Measurements from ENCODE around the gene TMEM232.
"Not testable (repeated sequence)": the region's sequence is repeated elsewhere in the genome, so short reads cannot be mapped to it uniquely, and the experiment has no call there.

TMEM232 gene

DNA sequence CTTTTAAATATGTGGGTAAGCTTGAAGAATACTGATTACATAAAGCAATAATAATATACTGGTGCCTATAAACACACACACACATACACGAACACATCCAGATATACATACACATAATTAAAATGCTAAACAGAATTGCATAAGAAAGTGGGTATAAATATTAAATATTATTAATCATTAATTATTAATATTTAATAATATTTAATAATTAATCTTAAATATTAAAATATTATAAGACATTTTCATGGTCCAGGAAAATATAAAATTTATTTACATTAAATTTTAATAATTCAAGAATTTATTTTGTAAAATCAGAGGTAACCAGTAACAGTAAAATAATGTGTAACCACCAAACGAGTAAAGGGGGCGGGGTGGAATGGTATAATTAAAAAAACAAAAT is 178.3 kb downstream of the TMEM232 start:
- H3K4me1 Mint-ChIP-seq (ENCODE audit: low read depth): no peaks in the 10 kb centered on the region
- no peak overlapping the region for H3K4me3 Mint-ChIP-seq
- no peaks in the 10 kb centered on the region for H3K27me3 Mint-ChIP-seq (ENCODE audit: low read depth)
- H3K36me3 Mint-ChIP-seq (ENCODE audit: low read depth): no peaks in the 10 kb centered on the region
- H3K27ac Mint-ChIP-seq: no peak overlapping the region
- H3K9me3 Mint-ChIP-seq: no peaks in the 10 kb centered on the region
- DNase-seq (ENCODE audit: low spot score): no peak

DNA sequence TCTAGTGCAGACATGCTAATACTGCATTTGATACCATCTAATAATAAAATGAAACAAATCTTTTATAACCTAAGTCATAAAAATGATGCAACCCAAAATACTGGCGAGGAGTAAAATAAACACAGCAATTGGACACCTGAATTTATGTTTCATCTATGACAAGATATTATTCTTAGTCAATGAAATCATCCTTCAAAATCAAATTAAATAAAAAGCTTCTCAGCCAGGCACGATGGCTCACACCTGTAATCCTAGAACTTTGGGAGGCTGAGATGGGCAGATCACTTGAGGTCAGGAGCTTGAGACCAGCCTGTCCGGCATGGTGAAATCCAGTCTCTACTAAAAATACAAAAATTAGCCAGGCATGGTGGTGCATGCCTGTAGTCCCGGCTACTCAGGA is 179.0 kb downstream of the TMEM232 start:
- Mint-ChIP-seq H3K4me3 (no peak overlapping the region), H3K36me3 (ENCODE audit: low read depth) (no peaks in the 10 kb centered on the region), H3K27ac (no peak overlapping the region), H3K9me3 (no peaks in the 10 kb centered on the region), H3K27me3 (ENCODE audit: low read depth) (no peaks in the 10 kb centered on the region), H3K4me1 (ENCODE audit: low read depth) (no peaks in the 10 kb centered on the region)
- no peak for DNase-seq (ENCODE audit: low spot score)

DNA sequence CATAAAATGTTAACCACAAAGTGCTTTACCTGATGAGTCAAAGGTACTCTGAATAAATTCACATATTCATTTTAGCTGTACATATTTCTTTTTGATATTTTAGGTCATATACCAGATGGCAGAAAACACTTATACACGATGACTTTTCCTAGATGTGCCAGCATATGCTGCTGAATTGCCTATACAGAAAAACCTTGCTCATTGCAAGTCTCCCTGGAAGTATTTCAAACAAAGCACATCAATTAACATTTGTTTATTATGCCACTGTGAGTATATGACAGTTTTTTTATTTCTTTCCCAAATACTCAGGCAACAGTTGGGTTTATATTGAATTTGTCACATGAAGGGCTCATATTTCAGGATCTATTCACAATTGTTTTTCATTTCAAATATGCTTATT is 180.8 kb downstream of the TMEM232 start:
- Mint-ChIP-seq H3K4me1 (ENCODE audit: low read depth) (no peaks in the 10 kb centered on the region), H3K27ac (no peak overlapping the region), H3K9me3 (no peaks in the 10 kb centered on the region), H3K4me3 (no peak overlapping the region), H3K27me3 (ENCODE audit: low read depth) (no peaks in the 10 kb centered on the region), H3K36me3 (ENCODE audit: low read depth) (no peaks in the 10 kb centered on the region)
- DNase-seq (ENCODE audit: low spot score): no peak

GRCh38 chr5:110544603-110545002 is 181.9 kb downstream of the TMEM232 start:
- H3K9me3 Mint-ChIP-seq: no peaks in the 10 kb centered on the region
- no peak for DNase-seq (ENCODE audit: low spot score)

GRCh38 chr5:110542949-110543348 is 183.5 kb downstream of the TMEM232 start:
- Mint-ChIP-seq H3K27me3 (ENCODE audit: low read depth) (no peaks in the 10 kb centered on the region), H3K4me1 (ENCODE audit: low read depth) (no peaks in the 10 kb centered on the region), H3K4me3 (no peak overlapping the region), H3K9me3 (no peaks in the 10 kb centered on the region), H3K36me3 (ENCODE audit: low read depth) (no peaks in the 10 kb centered on the region), H3K27ac (no peak overlapping the region)
- no peak for DNase-seq (ENCODE audit: low spot score)

More at GRCh38 chr5:110544603-110545002, 181.9 kb downstream of the TMEM232 start:
- no peaks in the 10 kb centered on the region for H3K4me1 Mint-ChIP-seq (ENCODE audit: low read depth)
- H3K27me3 Mint-ChIP-seq (ENCODE audit: low read depth): no peaks in the 10 kb centered on the region
- H3K27ac Mint-ChIP-seq: no peak overlapping the region
- no peaks in the 10 kb centered on the region for H3K36me3 Mint-ChIP-seq (ENCODE audit: low read depth)
- no peak overlapping the region for H3K4me3 Mint-ChIP-seq

- no peak for DNase-seq (ENCODE audit: low spot score)
- no peaks in the 10 kb centered on the region for H3K36me3 Mint-ChIP-seq (ENCODE audit: low read depth)
- H3K27ac Mint-ChIP-seq: no peak overlapping the region
- no peaks in the 10 kb centered on the region for H3K27me3 Mint-ChIP-seq (ENCODE audit: low read depth)
- H3K4me3 Mint-ChIP-seq: no peak overlapping the region
- no peaks in the 10 kb centered on the region for H3K9me3 Mint-ChIP-seq
- no peaks in the 10 kb centered on the region for H3K4me1 Mint-ChIP-seq (ENCODE audit: low read depth)
Observed at GRCh38 chr5:110536120-110537115, 190.1 kb downstream of the TMEM232 start.

GRCh38 chr5:110535146-110535545 is 191.3 kb downstream of the TMEM232 start:
- not testable (repeated sequence) for H3K9me3 Mint-ChIP-seq; H3K27me3 Mint-ChIP-seq (ENCODE audit: low read depth); H3K4me3 Mint-ChIP-seq; H3K4me1 Mint-ChIP-seq (ENCODE audit: low read depth); H3K27ac Mint-ChIP-seq; H3K36me3 Mint-ChIP-seq (ENCODE audit: low read depth); DNase-seq (ENCODE audit: low spot score)

DNA sequence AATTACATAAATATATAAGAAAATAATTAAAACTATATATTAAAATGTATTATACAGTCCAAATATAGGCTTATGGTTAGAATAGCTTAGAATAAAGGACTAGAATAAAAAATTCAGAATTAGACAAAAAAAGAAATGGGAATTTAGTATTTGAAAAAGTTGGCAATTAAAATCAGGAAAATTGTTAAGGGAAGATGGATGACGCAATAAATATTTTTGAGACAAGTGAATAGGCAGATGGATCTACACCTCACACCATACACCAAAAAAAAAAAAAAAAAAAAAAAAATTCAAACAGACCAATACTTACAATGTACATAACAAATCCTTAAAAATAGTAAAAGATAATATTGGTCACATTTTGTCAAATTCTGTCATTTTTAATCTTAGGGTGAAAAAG is 200.7 kb downstream of the TMEM232 start:
- no peak overlapping the region for H3K4me3 Mint-ChIP-seq
- no peaks in the 10 kb centered on the region for H3K36me3 Mint-ChIP-seq (ENCODE audit: low read depth)
- H3K4me1 Mint-ChIP-seq (ENCODE audit: low read depth): no peaks in the 10 kb centered on the region
- no peak for DNase-seq (ENCODE audit: low spot score)
- H3K9me3 Mint-ChIP-seq: no peaks in the 10 kb centered on the region
- H3K27me3 Mint-ChIP-seq (ENCODE audit: low read depth): no peaks in the 10 kb centered on the region
- no peak overlapping the region for H3K27ac Mint-ChIP-seq

DNA sequence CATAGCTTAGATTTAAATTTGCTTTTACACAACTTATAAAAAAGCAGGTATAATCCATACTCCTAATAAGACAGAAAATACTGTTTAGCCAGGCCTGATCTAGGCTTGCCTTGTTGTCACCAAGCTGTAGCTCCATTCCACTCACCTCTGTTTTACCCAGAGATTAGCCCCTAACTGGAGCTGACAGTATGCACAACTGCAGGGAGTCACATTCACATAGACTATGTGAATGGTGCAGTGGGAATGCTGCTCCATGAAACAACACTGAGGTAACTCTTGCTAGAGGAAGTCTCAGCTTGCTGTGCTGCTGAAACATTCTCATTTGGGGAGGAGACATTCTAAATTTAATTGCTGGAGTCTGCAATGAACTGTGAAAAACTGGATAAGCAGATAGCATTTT is 209.1 kb downstream of the TMEM232 start:
- no peak for DNase-seq (ENCODE audit: low spot score)
- no peak overlapping the region for H3K27ac Mint-ChIP-seq
- H3K4me1 Mint-ChIP-seq (ENCODE audit: low read depth): no peaks in the 10 kb centered on the region
- no peaks in the 10 kb centered on the region for H3K9me3 Mint-ChIP-seq
- H3K36me3 Mint-ChIP-seq (ENCODE audit: low read depth): no peaks in the 10 kb centered on the region
- no peaks in the 10 kb centered on the region for H3K27me3 Mint-ChIP-seq (ENCODE audit: low read depth)
- H3K4me3 Mint-ChIP-seq: no peak overlapping the region

- Mint-ChIP-seq H3K27me3 (ENCODE audit: low read depth) (no peaks in the 10 kb centered on the region), H3K27ac (no peak overlapping the region), H3K36me3 (ENCODE audit: low read depth) (no peaks in the 10 kb centered on the region), H3K4me3 (no peak overlapping the region), H3K4me1 (ENCODE audit: low read depth) (no peaks in the 10 kb centered on the region), H3K9me3 (no peaks in the 10 kb centered on the region)
- no peak for DNase-seq (ENCODE audit: low spot score)
Observed at GRCh38 chr5:110514030-110514429, 212.4 kb downstream of the TMEM232 start.

- H3K4me1 Mint-ChIP-seq (ENCODE audit: low read depth): no peaks in the 10 kb centered on the region
- H3K27me3 Mint-ChIP-seq (ENCODE audit: low read depth): no peaks in the 10 kb centered on the region
- no peaks in the 10 kb centered on the region for H3K36me3 Mint-ChIP-seq (ENCODE audit: low read depth)
- H3K4me3 Mint-ChIP-seq: no peak overlapping the region
- DNase-seq (ENCODE audit: low spot score): no peak
- no peaks in the 10 kb centered on the region for H3K9me3 Mint-ChIP-seq
- no peak overlapping the region for H3K27ac Mint-ChIP-seq
Observed at GRCh38 chr5:110512266-110512665, 214.2 kb downstream of the TMEM232 start.

DNA sequence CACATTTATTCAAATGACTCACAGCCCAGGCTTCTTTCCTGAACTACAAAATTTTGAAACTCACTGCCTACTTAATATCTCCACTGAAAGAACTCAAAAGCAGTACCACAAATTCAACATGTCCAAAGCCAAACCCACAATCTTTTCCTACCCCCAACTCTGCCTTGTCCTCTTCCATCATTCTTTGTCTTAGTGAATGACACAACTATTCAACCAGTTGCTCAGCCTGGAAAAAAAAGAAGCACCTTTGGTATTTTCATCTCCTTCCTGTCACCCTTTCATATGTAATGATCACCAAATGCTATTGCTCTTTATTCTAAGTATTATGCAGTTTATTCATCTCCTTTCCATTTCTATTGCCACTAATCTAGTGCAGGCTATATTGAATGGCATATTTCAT is 216.3 kb downstream of the TMEM232 start:
- H3K9me3 Mint-ChIP-seq: no peaks in the 10 kb centered on the region
- no peaks in the 10 kb centered on the region for H3K36me3 Mint-ChIP-seq (ENCODE audit: low read depth)
- no peak overlapping the region for H3K4me3 Mint-ChIP-seq
- no peak overlapping the region for H3K27ac Mint-ChIP-seq
- no peaks in the 10 kb centered on the region for H3K27me3 Mint-ChIP-seq (ENCODE audit: low read depth)
- no peaks in the 10 kb centered on the region for H3K4me1 Mint-ChIP-seq (ENCODE audit: low read depth)
- no peak for DNase-seq (ENCODE audit: low spot score)

GRCh38 chr5:110507972-110508371 is 218.5 kb downstream of the TMEM232 start:
- DNase-seq (ENCODE audit: low spot score): no peak
- Mint-ChIP-seq H3K4me1 (ENCODE audit: low read depth) (no peaks in the 10 kb centered on the region), H3K9me3 (no peaks in the 10 kb centered on the region), H3K4me3 (no peak overlapping the region), H3K36me3 (ENCODE audit: low read depth) (no peaks in the 10 kb centered on the region), H3K27me3 (ENCODE audit: low read depth) (no peaks in the 10 kb centered on the region), H3K27ac (no peak overlapping the region)

- no peaks in the 10 kb centered on the region for H3K9me3 Mint-ChIP-seq
Observed at GRCh38 chr5:110506378-110506777, 220.1 kb downstream of the TMEM232 start.

DNA sequence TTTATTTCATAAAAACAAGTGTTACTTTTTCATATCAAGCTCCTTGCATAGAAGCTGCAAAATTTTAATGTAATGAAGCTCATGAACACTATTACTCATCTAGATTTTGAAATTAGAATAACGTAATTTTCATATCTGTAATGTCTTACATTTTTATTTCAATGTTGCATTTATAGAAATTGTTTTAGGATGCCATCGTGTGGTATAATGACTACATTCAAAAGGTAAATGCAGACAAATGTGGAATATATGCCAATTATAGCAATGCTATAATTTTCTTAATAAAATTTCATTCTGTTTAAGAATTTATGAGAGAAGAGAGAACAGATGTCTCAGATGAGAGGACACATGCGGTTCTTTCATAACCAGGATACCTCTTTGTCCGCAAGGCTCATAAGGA is 230.2 kb downstream of the TMEM232 start:
- H3K27ac Mint-ChIP-seq: no peak overlapping the region
- no peaks in the 10 kb centered on the region for H3K27me3 Mint-ChIP-seq (ENCODE audit: low read depth)
- H3K4me1 Mint-ChIP-seq (ENCODE audit: low read depth): no peaks in the 10 kb centered on the region
- DNase-seq (ENCODE audit: low spot score): no peak
- H3K9me3 Mint-ChIP-seq: no peaks in the 10 kb centered on the region
- H3K36me3 Mint-ChIP-seq (ENCODE audit: low read depth): no peaks in the 10 kb centered on the region
- no peak overlapping the region for H3K4me3 Mint-ChIP-seq

More at GRCh38 chr5:110506378-110506777, 220.1 kb downstream of the TMEM232 start:
- Mint-ChIP-seq H3K4me1 (ENCODE audit: low read depth) (no peaks in the 10 kb centered on the region), H3K27ac (no peak overlapping the region), H3K36me3 (ENCODE audit: low read depth) (no peaks in the 10 kb centered on the region), H3K4me3 (no peak overlapping the region), H3K27me3 (ENCODE audit: low read depth) (no peaks in the 10 kb centered on the region)
- no peak for DNase-seq (ENCODE audit: low spot score)
